ENCODE results near the gene TRABD2B. TPM values are rescaled to one million over a fixed set of nuclear protein-coding genes. Genes with fewer than 3 reads are reported as not detected.

The TRABD2B gene
- total RNA-seq, 1 donor from 2014 or later, result 0.64 TPM

GRCh38 chr1:47793563-47793962 lies 203.6 kb downstream of the TRABD2B start:
- TF ChIP-seq CTCF (IDR thresholded peaks at IDR 0.05; ENCODE audit: partially characterized antibody, unreplicated experiment), result no peak
- Mint-ChIP-seq H3K27me3 (ENCODE audit: unreplicated experiment) (peaks cover 11% of the 10 kb centered on the region), H3K9me3 (ENCODE audit: unreplicated experiment) (peaks cover 2% of the 10 kb centered on the region), H3K4me1 (ENCODE audit: low read depth, unreplicated experiment) (peaks cover 4% of the 10 kb centered on the region), H3K4me3 (ENCODE audit: unreplicated experiment) (no peak overlapping the region), H3K36me3 (ENCODE audit: unreplicated experiment) (no peaks in the 10 kb centered on the region), H3K27ac (ENCODE audit: unreplicated experiment) (no peak overlapping the region)
- DNase-seq, result no peak

- no peaks in the 10 kb centered on the region for H3K36me3 Mint-ChIP-seq (ENCODE audit: unreplicated experiment)
- DNase-seq, result no peak
- H3K4me3 Mint-ChIP-seq (ENCODE audit: unreplicated experiment), result no peak overlapping the region
- H3K27ac Mint-ChIP-seq (ENCODE audit: unreplicated experiment), result no peak overlapping the region
- no peak for TF ChIP-seq CTCF (IDR thresholded peaks at IDR 0.05; ENCODE audit: partially characterized antibody, unreplicated experiment)
- peaks cover 8% of the 10 kb centered on the region for H3K4me1 Mint-ChIP-seq (ENCODE audit: low read depth, unreplicated experiment)
- peaks cover 11% of the 10 kb centered on the region for H3K27me3 Mint-ChIP-seq (ENCODE audit: unreplicated experiment)
- peaks cover 2% of the 10 kb centered on the region for H3K9me3 Mint-ChIP-seq (ENCODE audit: unreplicated experiment)
These were observed 204.4 kb downstream of the TRABD2B start for GRCh38 chr1:47792779-47793178.

- Mint-ChIP-seq H3K36me3 (ENCODE audit: unreplicated experiment) (no peaks in the 10 kb centered on the region), H3K27ac (ENCODE audit: unreplicated experiment) (no peak overlapping the region), H3K9me3 (ENCODE audit: unreplicated experiment) (peaks cover 2% of the 10 kb centered on the region), H3K4me3 (ENCODE audit: unreplicated experiment) (no peak overlapping the region), H3K4me1 (ENCODE audit: low read depth, unreplicated experiment) (peaks cover 8% of the 10 kb centered on the region), H3K27me3 (ENCODE audit: unreplicated experiment) (peaks cover 8% of the 10 kb centered on the region)
- no peak for TF ChIP-seq CTCF (IDR thresholded peaks at IDR 0.05; ENCODE audit: partially characterized antibody, unreplicated experiment)
- DNase-seq, result no peak
These were observed 205.1 kb downstream of the TRABD2B start for GRCh38 chr1:47791879-47792608.

GRCh38 chr1:47788761-47789160 lies 208.4 kb downstream of the TRABD2B start:
- Mint-ChIP-seq H3K27me3 (ENCODE audit: unreplicated experiment) (peaks cover 4% of the 10 kb centered on the region), H3K4me1 (ENCODE audit: low read depth, unreplicated experiment) (peaks cover 11% of the 10 kb centered on the region), H3K36me3 (ENCODE audit: unreplicated experiment) (no peaks in the 10 kb centered on the region), H3K27ac (ENCODE audit: unreplicated experiment) (no peak overlapping the region), H3K9me3 (ENCODE audit: unreplicated experiment) (peaks cover 7% of the 10 kb centered on the region), H3K4me3 (ENCODE audit: unreplicated experiment) (no peak overlapping the region)
- no peak for DNase-seq
- no peak for TF ChIP-seq CTCF (IDR thresholded peaks at IDR 0.05; ENCODE audit: partially characterized antibody, unreplicated experiment)

- H3K4me1 Mint-ChIP-seq (ENCODE audit: low read depth, unreplicated experiment), result peaks cover 11% of the 10 kb centered on the region
- no peaks in the 10 kb centered on the region for H3K36me3 Mint-ChIP-seq (ENCODE audit: unreplicated experiment)
- peaks cover 6% of the 10 kb centered on the region for H3K27me3 Mint-ChIP-seq (ENCODE audit: unreplicated experiment)
- no peak overlapping the region for H3K27ac Mint-ChIP-seq (ENCODE audit: unreplicated experiment)
- no peak for TF ChIP-seq CTCF (IDR thresholded peaks at IDR 0.05; ENCODE audit: partially characterized antibody, unreplicated experiment)
- H3K4me3 Mint-ChIP-seq (ENCODE audit: unreplicated experiment), result no peak overlapping the region
- no peak for DNase-seq
- peaks cover 8% of the 10 kb centered on the region for H3K9me3 Mint-ChIP-seq (ENCODE audit: unreplicated experiment)
These were observed 209.6 kb downstream of the TRABD2B start for GRCh38 chr1:47787560-47787959.
